ENCODE results near the gene MOXD1.

MOXD1 gene

DNA sequence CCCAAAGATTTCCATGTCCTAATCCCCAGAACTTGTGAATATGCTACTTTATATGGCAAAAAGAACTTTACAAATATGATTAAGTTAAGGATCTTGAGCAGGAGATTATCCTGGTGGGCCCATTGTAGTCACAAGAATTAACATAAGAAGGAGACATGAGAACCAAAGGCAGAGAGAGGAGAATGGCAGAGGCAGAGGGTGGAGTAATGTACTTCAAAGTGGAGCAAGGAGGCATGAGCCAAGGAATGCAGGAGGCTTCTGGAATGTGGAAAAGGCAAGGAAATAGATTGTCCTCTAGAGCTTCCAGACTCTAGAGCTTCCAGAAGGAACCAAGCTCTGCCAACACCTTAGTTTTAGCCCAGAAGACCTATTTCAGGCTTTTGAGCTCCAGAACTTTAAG is 147.4 kb downstream of the MOXD1 start:
- DNase-seq (ENCODE audit: low spot score): no peak
- in situ Hi-C loops (cut with MboI; ENCODE audit: low sequenced_read_pairs, unreplicated experiment): no loop called here
- TF ChIP-seq, protein P1, sequence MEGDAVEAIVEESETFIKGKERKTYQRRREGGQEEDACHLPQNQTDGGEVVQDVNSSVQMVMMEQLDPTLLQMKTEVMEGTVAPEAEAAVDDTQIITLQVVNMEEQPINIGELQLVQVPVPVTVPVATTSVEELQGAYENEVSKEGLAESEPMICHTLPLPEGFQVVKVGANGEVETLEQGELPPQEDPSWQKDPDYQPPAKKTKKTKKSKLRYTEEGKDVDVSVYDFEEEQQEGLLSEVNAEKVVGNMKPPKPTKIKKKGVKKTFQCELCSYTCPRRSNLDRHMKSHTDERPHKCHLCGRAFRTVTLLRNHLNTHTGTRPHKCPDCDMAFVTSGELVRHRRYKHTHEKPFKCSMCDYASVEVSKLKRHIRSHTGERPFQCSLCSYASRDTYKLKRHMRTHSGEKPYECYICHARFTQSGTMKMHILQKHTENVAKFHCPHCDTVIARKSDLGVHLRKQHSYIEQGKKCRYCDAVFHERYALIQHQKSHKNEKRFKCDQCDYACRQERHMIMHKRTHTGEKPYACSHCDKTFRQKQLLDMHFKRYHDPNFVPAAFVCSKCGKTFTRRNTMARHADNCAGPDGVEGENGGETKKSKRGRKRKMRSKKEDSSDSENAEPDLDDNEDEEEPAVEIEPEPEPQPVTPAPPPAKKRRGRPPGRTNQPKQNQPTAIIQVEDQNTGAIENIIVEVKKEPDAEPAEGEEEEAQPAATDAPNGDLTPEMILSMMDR (IDR thresholded peaks at IDR 0.05; ENCODE audit: borderline replicate concordance, control extremely low read depth, extremely low read depth, insufficient read depth, missing control alignments): no peak

DNA sequence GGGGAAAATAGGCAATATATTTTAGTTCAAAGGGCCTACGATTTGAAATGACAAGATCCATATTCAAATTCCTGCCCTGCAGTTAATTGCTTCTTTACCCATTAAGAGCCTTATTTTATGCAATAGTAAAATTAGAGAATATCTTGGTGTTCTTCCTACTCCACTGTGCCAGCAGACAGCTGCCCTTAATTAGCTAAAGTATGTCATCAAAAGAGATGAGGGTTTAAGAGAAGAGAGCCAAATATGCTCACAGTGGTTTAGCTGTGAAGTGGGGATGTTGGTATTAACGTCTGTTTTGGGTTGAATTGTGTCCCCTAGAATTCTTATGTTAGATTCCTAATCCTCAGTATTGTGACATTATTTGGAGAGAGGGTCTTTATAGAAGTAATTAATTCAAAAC is 148.1 kb downstream of the MOXD1 start:
- in situ Hi-C loops (cut with MboI; ENCODE audit: low sequenced_read_pairs, unreplicated experiment): no loop called here
- TF ChIP-seq, protein P1 (IDR thresholded peaks at IDR 0.05; ENCODE audit: borderline replicate concordance, control extremely low read depth, extremely low read depth, insufficient read depth, missing control alignments): no peak
- no peak for DNase-seq (ENCODE audit: low spot score)

DNA sequence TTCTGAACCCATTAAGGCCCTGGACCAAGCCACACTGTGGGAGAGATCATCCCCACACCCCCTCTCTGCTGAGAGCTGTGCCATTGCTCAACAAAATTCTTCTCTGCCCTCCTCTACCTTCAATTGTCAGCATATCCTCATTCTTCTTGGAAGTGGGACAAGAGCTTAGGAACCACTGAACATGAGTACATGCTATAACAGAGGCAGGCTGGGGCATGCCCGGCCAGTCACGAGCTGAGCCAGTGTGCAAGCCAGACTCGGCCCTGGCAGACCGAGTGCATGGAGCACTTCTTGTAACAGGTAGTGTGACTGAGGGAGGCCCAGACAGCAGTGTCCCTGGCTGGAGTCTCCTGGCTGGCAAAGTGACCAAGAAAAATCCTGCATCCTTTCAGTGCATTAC is 149.2 kb downstream of the MOXD1 start:
- TF ChIP-seq, protein P1 (IDR thresholded peaks at IDR 0.05; ENCODE audit: borderline replicate concordance, control extremely low read depth, extremely low read depth, insufficient read depth, missing control alignments): no peak
- DNase-seq (ENCODE audit: low spot score): no peak
- in situ Hi-C loops (cut with MboI; ENCODE audit: low sequenced_read_pairs, unreplicated experiment): no loop called here

DNA sequence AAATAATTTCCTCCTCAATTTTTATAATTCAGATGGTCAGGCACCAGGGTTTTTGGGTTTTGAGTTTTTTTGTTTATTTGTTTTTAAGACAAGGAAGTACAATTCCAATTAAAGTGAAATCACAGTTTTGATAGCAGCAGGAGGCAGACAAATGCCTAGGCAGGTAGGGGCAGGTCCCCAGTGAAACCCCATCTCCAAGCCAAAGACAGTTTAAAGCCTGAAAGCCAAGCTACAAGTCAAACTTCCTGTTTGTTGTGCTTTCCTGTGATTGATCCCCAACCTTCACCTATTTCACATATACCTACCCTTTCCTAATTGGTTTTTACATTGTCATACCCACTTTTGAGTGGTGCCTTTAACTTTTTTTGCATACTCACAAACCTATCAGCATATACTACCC is 149.6 kb downstream of the MOXD1 start:
- in situ Hi-C loops (cut with MboI; ENCODE audit: low sequenced_read_pairs, unreplicated experiment): no loop called here
- no peak for DNase-seq (ENCODE audit: low spot score)
- TF ChIP-seq, protein P1 (IDR thresholded peaks at IDR 0.05; ENCODE audit: borderline replicate concordance, control extremely low read depth, extremely low read depth, insufficient read depth, missing control alignments): no peak

DNA sequence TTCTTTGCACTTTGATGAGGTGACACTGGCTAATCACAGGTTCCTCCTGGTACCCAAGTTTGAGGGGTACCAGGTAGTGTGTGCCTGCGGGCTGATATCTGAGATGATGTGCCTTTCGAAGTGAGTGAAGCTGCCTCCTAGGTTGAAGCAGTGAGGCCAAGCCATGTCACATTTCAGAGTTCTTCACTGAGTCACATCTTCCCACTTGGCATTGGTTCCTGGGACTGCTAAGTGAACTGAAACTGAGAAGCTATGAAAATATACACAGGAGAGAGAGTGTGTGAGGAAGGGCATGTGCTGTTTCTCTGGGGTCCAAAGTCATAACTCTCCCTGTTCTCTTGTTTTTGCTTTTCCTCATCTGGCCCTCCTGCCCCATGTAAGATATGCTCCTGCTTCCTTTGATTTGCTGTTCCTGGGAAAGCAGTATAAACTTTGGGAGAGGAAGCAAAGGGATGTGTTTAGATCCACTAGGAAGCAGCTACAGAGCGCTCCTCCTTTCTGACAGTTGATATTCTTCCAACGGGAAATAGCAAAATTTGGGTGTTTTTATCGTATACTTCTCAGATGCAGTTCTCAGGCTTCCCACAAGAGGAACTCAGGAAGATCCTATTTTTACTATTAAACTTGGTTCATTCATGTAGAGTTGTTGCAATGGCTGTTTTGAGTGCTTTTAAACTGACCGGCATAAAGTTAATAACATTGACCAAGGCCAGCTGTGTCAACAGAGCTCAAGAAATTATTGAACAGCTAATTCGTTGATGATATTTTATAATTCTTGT is 153.7 kb downstream of the MOXD1 start:
- no peak for DNase-seq (ENCODE audit: low spot score)
- TF ChIP-seq, protein P1 (IDR thresholded peaks at IDR 0.05; ENCODE audit: borderline replicate concordance, control extremely low read depth, extremely low read depth, insufficient read depth, missing control alignments): no peak
- in situ Hi-C loops (cut with MboI; ENCODE audit: low sequenced_read_pairs, unreplicated experiment): no loop called here

DNA sequence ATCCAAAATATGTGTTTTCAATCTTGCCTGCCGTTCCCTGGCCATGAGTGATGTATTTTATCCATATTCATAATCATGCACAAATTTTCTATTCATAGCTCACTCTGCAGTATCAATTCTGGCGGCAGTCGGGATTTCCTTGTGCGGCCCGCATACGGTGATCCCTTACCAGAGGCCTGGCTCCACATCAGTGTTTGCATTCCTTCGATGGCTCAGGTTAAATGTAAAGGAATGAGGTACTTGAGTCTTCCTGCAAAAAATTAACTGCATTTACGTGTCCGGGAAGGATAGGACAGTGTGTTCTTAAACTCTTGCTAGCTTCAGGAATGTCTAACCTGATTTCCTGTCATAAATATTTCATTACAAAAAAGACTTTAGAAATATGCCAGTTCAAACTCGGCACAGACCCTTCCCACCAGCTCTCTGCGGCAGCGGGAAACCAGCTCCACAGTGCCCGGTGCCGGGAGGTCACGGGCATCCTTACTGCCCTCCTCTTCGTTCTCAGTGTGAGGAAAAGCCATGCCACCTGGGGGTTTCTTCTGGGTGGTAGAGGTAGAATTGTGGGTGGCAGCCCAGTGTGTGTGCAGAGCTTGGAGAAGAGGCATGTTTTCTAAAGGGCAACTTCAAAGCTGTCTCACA is 154.5 kb downstream of the MOXD1 start:
- in situ Hi-C loops (cut with MboI; ENCODE audit: low sequenced_read_pairs, unreplicated experiment): no loop called here
- no peak for DNase-seq (ENCODE audit: low spot score)
- TF ChIP-seq, protein P1 (IDR thresholded peaks at IDR 0.05; ENCODE audit: borderline replicate concordance, control extremely low read depth, extremely low read depth, insufficient read depth, missing control alignments): no peak
